PC-3 (cell line): ENCODE data around the gene OPHN1.

ENCODE experiments used
- EZH2 ChIP-seq: fragments of 300-600 bp; sonication (generic); IDR thresholded peaks from one replicate; pipeline ENCODE4 v1.6.1; 2017; ENCODE audit warnings: antibody characterized with exemption, mild to moderate bottlenecking, low read length; ENCODE audit not compliant: unreplicated experiment
- EZH2phosphoT487 ChIP-seq: fragments of 300-600 bp; sonication (generic); IDR thresholded peaks from 2 replicates; pipeline ENCODE4 v1.6.1; 2018; ENCODE audit warnings: mild to moderate bottlenecking, antibody characterized with exemption, low read length, borderline replicate concordance
- TF ChIP-seq, protein P1 (sequence below): fragments of 300-600 bp; sonication (generic); conservative IDR thresholded peaks from 2 replicates; pipeline ENCODE4 v1.5.1; 2017; ENCODE audit warnings: antibody characterized with exemption, low read depth, mild to moderate bottlenecking, low read length

- TF ChIP-seq, protein P1, sequence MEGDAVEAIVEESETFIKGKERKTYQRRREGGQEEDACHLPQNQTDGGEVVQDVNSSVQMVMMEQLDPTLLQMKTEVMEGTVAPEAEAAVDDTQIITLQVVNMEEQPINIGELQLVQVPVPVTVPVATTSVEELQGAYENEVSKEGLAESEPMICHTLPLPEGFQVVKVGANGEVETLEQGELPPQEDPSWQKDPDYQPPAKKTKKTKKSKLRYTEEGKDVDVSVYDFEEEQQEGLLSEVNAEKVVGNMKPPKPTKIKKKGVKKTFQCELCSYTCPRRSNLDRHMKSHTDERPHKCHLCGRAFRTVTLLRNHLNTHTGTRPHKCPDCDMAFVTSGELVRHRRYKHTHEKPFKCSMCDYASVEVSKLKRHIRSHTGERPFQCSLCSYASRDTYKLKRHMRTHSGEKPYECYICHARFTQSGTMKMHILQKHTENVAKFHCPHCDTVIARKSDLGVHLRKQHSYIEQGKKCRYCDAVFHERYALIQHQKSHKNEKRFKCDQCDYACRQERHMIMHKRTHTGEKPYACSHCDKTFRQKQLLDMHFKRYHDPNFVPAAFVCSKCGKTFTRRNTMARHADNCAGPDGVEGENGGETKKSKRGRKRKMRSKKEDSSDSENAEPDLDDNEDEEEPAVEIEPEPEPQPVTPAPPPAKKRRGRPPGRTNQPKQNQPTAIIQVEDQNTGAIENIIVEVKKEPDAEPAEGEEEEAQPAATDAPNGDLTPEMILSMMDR = no peak
- no peak for TF ChIP-seq EZH2phosphoT487
- no peak for TF ChIP-seq EZH2
Observed at GRCh38 chrX:68440940-68441339, 7.6 kb upstream of the OPHN1 start.
